Gastrocnemius medialis (tissue), 4 donors: ENCODE results near the gene GSK3B. TPM values are rescaled to one million over a fixed set of nuclear protein-coding genes. Genes with fewer than 3 reads are reported as not detected.

ENCODE experiments used
- ATAC-seq, 2 donors: fragments of 150-250 bp; one replicate each; pipeline ENCODE4 v1.9.1; 2016
- DNase-seq, 2 donors: peaks; one replicate each; pipeline ENCODE4 v3.0.0-alpha.2; 2019
- H3K27ac ChIP-seq, 4 donors: fragments of 200-600 bp; sonication (generic); 1 replicate in 1 of 4; 2 replicates in 3 of 4; pipeline ENCODE4 v1.5.1; 2016 to 2018; ENCODE audit warnings: mild to moderate bottlenecking in 2 of 4, moderate library complexity in 1 of 4
- H3K27me3 ChIP-seq, 3 donors: fragments of 200-600 bp; sonication (generic) in 2 of 3; 1 replicate in 1 of 3; 2 replicates in 2 of 3; pipeline versions ENCODE4 v1.5.1 to v1.6.0; 2016 to 2019; ENCODE audit warnings: mild to moderate bottlenecking in 1 of 3, moderate library complexity in 1 of 3
- H3K36me3 ChIP-seq, 2 donors: fragments of 200-600 bp; sonication (generic) in 1 of 2; one replicate each; pipeline ENCODE4 v1.5.1; 2017 to 2018
- H3K4me1 ChIP-seq, 2 donors: fragments of 200-600 bp; sonication (generic) in 1 of 2; one replicate each; pipeline ENCODE4 v1.5.1; 2016 to 2017; ENCODE audit warnings: mild to moderate bottlenecking in 2 of 2
- H3K4me3 ChIP-seq, 4 donors: fragments of 200-600 bp; sonication (generic) in 3 of 4; 1 replicate in 1 of 4; 2 replicates in 3 of 4; pipeline ENCODE4 v1.5.1; 2016 to 2019; ENCODE audit warnings: mild to moderate bottlenecking in 2 of 4
- H3K9me3 ChIP-seq, 3 donors: fragments of 200-600 bp; sonication (generic) in 2 of 3; 1 replicate in 1 of 3; 2 replicates in 2 of 3; pipeline ENCODE4 v1.5.1; 2016 to 2019
- POLR2A ChIP-seq, 2 donors: fragments of 450-650 bp; IDR thresholded peaks; one replicate each; pipeline ENCODE4 v1.6.1; 2017; ENCODE audit warnings: antibody characterized with exemption in 2 of 2, mild to moderate bottlenecking in 2 of 2, moderate library complexity in 2 of 2
- in situ Hi-C, 4 donors: fragments of 200-750 bp; cut with MboI; loops; one replicate each; pipeline versions ENCODE4 v1.15.0 to v1.8.0; 2017; ENCODE audit warnings: low sequenced_read_pairs in 4 of 4
- intact Hi-C: fragments of 100-400 bp; cut with DNase I; formaldehyde crosslinking; loops from one replicate; pipeline ENCODE4 v1.15.1; 2023; ENCODE audit warnings: low total_unique reads
- total RNA-seq, 4 donors: library from RNA; depleted of rRNA; stranded (reverse); fragments of >200 nt; gene quantifications; one replicate each; pipeline versions ENCODE4 v1.1.0 to v1.2.3, GENCODE V29; 2016
- TF ChIP-seq, protein P1 (sequence below), 5 experiments: fragments of 450-650 bp in 3 of 5; fragments of 200-600 bp in 2 of 5; sonication (generic) in 2 of 5; IDR thresholded peaks in 4 of 5; conservative IDR thresholded peaks in 1 of 5; 1 replicate in 4 of 5; 2 replicates in 1 of 5; pipeline ENCODE4 v1.5.1; 2016 to 2019; ENCODE audit warnings: antibody characterized with exemption in 5 of 5, mild to moderate bottlenecking in 3 of 5, moderate library complexity in 3 of 5

GSK3B gene
- total RNA-seq, 4 donors from 2014 or later = 30.7 to 47.4 (median 35.4) TPM

DNA sequence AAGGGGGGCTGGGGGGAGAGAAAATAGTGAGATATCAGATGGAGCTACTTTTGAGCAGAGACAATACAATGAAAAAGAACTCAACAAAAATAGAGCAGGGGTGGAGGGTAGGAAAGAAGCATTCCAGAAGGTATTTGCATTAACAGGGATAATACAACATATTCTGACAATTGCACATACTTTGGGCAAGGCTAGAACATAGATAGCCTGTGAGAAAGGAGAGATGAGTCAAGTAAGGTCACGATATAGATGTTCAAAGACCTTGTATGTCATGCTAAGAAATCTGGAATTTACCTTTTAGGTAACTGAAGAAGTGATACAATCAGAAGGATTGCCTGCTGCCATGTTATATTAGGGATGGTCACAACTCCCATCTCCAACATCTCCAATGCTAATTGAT, 155.2 kb downstream of the GSK3B start:
- in situ Hi-C loops = no loop called here

GRCh38 chr3:119937229-119937628, 157.0 kb downstream of the GSK3B start:
- intact Hi-C loops = no loop called here
- DNase-seq (no peak), ATAC-seq (no peak)
- no peak overlapping the region for H3K4me3 ChIP-seq
- in situ Hi-C loops = no loop called here
- no peak for TF ChIP-seq POLR2A (IDR thresholded peaks at IDR 0.05)
- TF ChIP-seq, protein P1, sequence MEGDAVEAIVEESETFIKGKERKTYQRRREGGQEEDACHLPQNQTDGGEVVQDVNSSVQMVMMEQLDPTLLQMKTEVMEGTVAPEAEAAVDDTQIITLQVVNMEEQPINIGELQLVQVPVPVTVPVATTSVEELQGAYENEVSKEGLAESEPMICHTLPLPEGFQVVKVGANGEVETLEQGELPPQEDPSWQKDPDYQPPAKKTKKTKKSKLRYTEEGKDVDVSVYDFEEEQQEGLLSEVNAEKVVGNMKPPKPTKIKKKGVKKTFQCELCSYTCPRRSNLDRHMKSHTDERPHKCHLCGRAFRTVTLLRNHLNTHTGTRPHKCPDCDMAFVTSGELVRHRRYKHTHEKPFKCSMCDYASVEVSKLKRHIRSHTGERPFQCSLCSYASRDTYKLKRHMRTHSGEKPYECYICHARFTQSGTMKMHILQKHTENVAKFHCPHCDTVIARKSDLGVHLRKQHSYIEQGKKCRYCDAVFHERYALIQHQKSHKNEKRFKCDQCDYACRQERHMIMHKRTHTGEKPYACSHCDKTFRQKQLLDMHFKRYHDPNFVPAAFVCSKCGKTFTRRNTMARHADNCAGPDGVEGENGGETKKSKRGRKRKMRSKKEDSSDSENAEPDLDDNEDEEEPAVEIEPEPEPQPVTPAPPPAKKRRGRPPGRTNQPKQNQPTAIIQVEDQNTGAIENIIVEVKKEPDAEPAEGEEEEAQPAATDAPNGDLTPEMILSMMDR (IDR thresholded peaks at IDR 0.05 in 4 of 5, conservative IDR thresholded peaks at IDR 0.05 in 1 of 5) = no peak
- no peaks in the 10 kb centered on the region for H3K36me3 ChIP-seq
- H3K27ac ChIP-seq = no peak overlapping the region
- H3K4me1 ChIP-seq = peaks cover 0 to 12% of the 10 kb centered on the region in 2 donors
- H3K9me3 ChIP-seq = no peaks in the 10 kb centered on the region
- H3K27me3 ChIP-seq = no peaks in the 10 kb centered on the region

More for the DNA sequence above, 155.2 kb downstream of the GSK3B start:
- Histone ChIP-seq H3K36me3 (no peaks in the 10 kb centered on the region), H3K27me3 (no peaks in the 10 kb centered on the region), H3K9me3 (no peaks in the 10 kb centered on the region), H3K27ac (no peak overlapping the region), H3K4me3 (no peak overlapping the region), H3K4me1 (peaks cover 0 to 12% of the 10 kb centered on the region in 2 donors)
- TF ChIP-seq POLR2A (IDR thresholded peaks at IDR 0.05) = no peak
- TF ChIP-seq, protein P1 (IDR thresholded peaks at IDR 0.05 in 4 of 5, conservative IDR thresholded peaks at IDR 0.05 in 1 of 5) = no peak
- intact Hi-C loops = no loop called here
- DNase-seq = no peak
- no peak for ATAC-seq

DNA sequence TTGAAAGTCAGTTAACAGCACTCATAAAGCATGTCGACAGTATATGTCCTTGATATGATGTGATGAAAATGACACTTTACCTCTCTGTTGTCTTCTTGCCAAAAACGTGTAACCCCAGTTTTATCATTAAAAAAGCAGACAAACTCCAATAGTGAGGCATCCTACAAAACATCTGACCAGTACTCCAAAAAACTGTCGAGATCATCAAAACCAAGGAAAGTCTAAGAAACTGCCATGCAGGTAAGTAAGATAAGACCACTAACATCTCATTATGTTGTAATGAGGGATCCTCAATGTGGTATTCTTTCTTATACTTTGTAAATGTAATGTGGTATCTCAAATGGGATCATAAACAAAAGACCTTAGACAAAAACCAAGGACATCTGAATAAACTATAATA, 160.0 kb downstream of the GSK3B start:
- in situ Hi-C loops = no loop called here

GRCh38 chr3:119933207-119933606, 161.0 kb downstream of the GSK3B start:
- Histone ChIP-seq H3K27ac (no peak overlapping the region), H3K36me3 (no peaks in the 10 kb centered on the region), H3K4me1 (peaks cover 4 to 16% of the 10 kb centered on the region in 2 donors), H3K27me3 (no peaks in the 10 kb centered on the region), H3K9me3 (no peaks in the 10 kb centered on the region), H3K4me3 (no peak overlapping the region)
- intact Hi-C loops (no loop called here), in situ Hi-C loops (no loop called here)
- DNase-seq (no peak), ATAC-seq (no peak)
- TF ChIP-seq, protein P1 (IDR thresholded peaks at IDR 0.05 in 4 of 5, conservative IDR thresholded peaks at IDR 0.05 in 1 of 5) = no peak
- no peak for TF ChIP-seq POLR2A (IDR thresholded peaks at IDR 0.05)

More for the DNA sequence above, 160.0 kb downstream of the GSK3B start:
- no peak overlapping the region for H3K4me3 ChIP-seq
- H3K27ac ChIP-seq = no peak overlapping the region
- DNase-seq = no peak
- H3K27me3 ChIP-seq = no peaks in the 10 kb centered on the region
- peaks cover 4 to 22% of the 10 kb centered on the region in 2 donors for H3K4me1 ChIP-seq
- no peaks in the 10 kb centered on the region for H3K9me3 ChIP-seq
- H3K36me3 ChIP-seq = no peaks in the 10 kb centered on the region
- intact Hi-C loops = no loop called here
- no peak for ATAC-seq
- no peak for TF ChIP-seq POLR2A (IDR thresholded peaks at IDR 0.05)
- TF ChIP-seq, protein P1 (IDR thresholded peaks at IDR 0.05 in 4 of 5, conservative IDR thresholded peaks at IDR 0.05 in 1 of 5) = no peak

GRCh38 chr3:119930286-119930685, 164.0 kb downstream of the GSK3B start:
- Histone ChIP-seq H3K4me1 (peaks cover 4 to 13% of the 10 kb centered on the region in 2 donors), H3K27me3 (no peaks in the 10 kb centered on the region), H3K27ac (no peak overlapping the region), H3K36me3 (no peaks in the 10 kb centered on the region), H3K9me3 (no peaks in the 10 kb centered on the region), H3K4me3 (no peak overlapping the region)
- in situ Hi-C loops = no loop called here
- DNase-seq (no peak), ATAC-seq (no peak)
- TF ChIP-seq, protein P1 (IDR thresholded peaks at IDR 0.05 in 4 of 5, conservative IDR thresholded peaks at IDR 0.05 in 1 of 5) = no peak
- no peak for TF ChIP-seq POLR2A (IDR thresholded peaks at IDR 0.05)
- intact Hi-C loops = no loop called here
